Kidney (tissue), 14 donors: ENCODE results near the gene ACOX3. TPM values are rescaled to one million over a fixed set of nuclear protein-coding genes. Genes with fewer than 3 reads are reported as not detected.
"Not testable (repeated sequence)": the region's sequence is repeated elsewhere in the genome, so short reads cannot be mapped to it uniquely, and the experiment has no call there.

ENCODE experiments used
- DNase-seq, 5 donors: peaks; one replicate each; pipeline ENCODE4 v3.0.0-alpha.2; 2013 to 2020
- FAIRE-seq: peaks from 2 replicates; lab custom pipeline; 2012; peaks lifted over from hg19 to GRCh38; lab: Jason Lieb, UNC
- H3K27ac ChIP-seq, 2 donors: one replicate each; pipeline ENCODE4 v1.7.0; 2013; ENCODE audit warnings: low read depth in 2 of 2, low read length in 2 of 2, inconsistent platforms in 1 of 2
- H3K27me3 ChIP-seq: one replicate; pipeline ENCODE4 v1.7.1; 2013; ENCODE audit warnings: low read length, inconsistent platforms; ENCODE audit not compliant: control insufficient read depth, insufficient read depth
- H3K36me3 ChIP-seq, 3 donors: one replicate each; pipeline versions ENCODE4 v1.7.0 to v1.7.1; 2013; ENCODE audit warnings: low read length in 3 of 3, control low read depth in 1 of 3, inconsistent platforms in 1 of 3; ENCODE audit not compliant: insufficient read depth in 3 of 3, control insufficient read depth in 2 of 3
- H3K4me1 ChIP-seq, 3 donors: one replicate each; pipeline versions ENCODE4 v1.7.0 to v1.7.1; 2013; ENCODE audit warnings: low read length in 3 of 3, inconsistent platforms in 1 of 3, low read depth in 1 of 3; ENCODE audit not compliant: control insufficient read depth in 2 of 3, insufficient read depth in 2 of 3
- H3K4me3 ChIP-seq, 3 donors: one replicate each; pipeline versions ENCODE4 v1.7.0 to v1.8.1; 2013; ENCODE audit warnings: low read length in 3 of 3, control low read depth in 1 of 3, inconsistent platforms in 1 of 3
- H3K9ac ChIP-seq, 3 donors: one replicate each; pipeline versions ENCODE4 v1.7.0 to v1.7.1; 2013; ENCODE audit warnings: low read length in 3 of 3, control low read depth in 1 of 3, inconsistent platforms in 1 of 3
- H3K9me3 ChIP-seq, 3 donors: one replicate each; pipeline versions ENCODE4 v1.7.0 to v1.7.1; 2013; ENCODE audit warnings: low read length in 3 of 3, control low read depth in 1 of 3, inconsistent platforms in 1 of 3; ENCODE audit not compliant: control insufficient read depth in 2 of 3, insufficient read depth in 1 of 3
- CTCF ChIP-seq: IDR thresholded peaks from 3 replicates; pipeline ENCODE4 v1.5.1; 2012; ENCODE audit warnings: mild to moderate bottlenecking, moderate library complexity, borderline replicate concordance; ENCODE audit not compliant: insufficient read depth; ENCODE audit errors: extremely low read depth
- intact Hi-C: fragments of 100-400 bp; cut with DNase I; formaldehyde crosslinking; loops from one replicate; pipeline ENCODE4 v1.11.1; 2022
- polyA plus RNA-seq: library from polyadenylated mRNA; stranded (reverse); fragments of 350-450 nt; fragmentation: Illumina TruSeq; extraction: RNeasy Lipid Tissue Mini Kit (QIAGEN cat#74804); gene quantifications from one replicate; pipeline ENCODE4 v1.2.3, GENCODE V29; 2014; ENCODE audit warnings: low read depth, low replicate concordance; ENCODE audit not compliant: insufficient read depth
- total RNA-seq: library from RNA; stranded (reverse); fragmentation: NEBNext Ultra II Directional; extraction: Animal tissue kit (Norgen Biotek cat#: 25700); gene quantifications from one replicate; pipeline ENCODE4 v1.2.1, GENCODE V29; 2021
- donor health status: control.
- donor health status: control.
- donor health status: control.
- donor health status: control.
- donor health status: control.
- donor health status: DM: yes; HTN: yes; CAD: no.
- donor health status: Normal renal cell carcinoma (clear cell type).

ACOX3 gene
- total and polyA plus RNA-seq, 2 donors from 2014 or later = 10.1 to 21.7 TPM

- H3K36me3 ChIP-seq = no peaks in the 10 kb centered on the region
- no peaks in the 10 kb centered on the region for H3K9me3 ChIP-seq
- intact Hi-C loops = no loop called here
- H3K27me3 ChIP-seq = no peaks in the 10 kb centered on the region
- no peak overlapping the region for H3K9ac ChIP-seq
- peaks cover 0 to 2% (median 0%) of the 10 kb centered on the region in 3 donors for H3K4me1 ChIP-seq
- no peak overlapping the region for H3K27ac ChIP-seq
- DNase-seq = peak in 2 of 5 donors; percentile 46 to 48
- no peak for FAIRE-seq
- no peak overlapping the region for H3K4me3 ChIP-seq
- no peak for TF ChIP-seq CTCF
These were observed 89.6 kb downstream of the ACOX3 start for GRCh38 chr4:8350841-8351461.

- H3K9ac ChIP-seq = no peak overlapping the region
- H3K4me1 ChIP-seq = no peaks in the 10 kb centered on the region
- FAIRE-seq (no peak), DNase-seq (peak in 2 of 5 donors; percentile 39 to 52)
- TF ChIP-seq CTCF = no peak
- H3K36me3 ChIP-seq = no peaks in the 10 kb centered on the region
- intact Hi-C loops = no loop called here
- no peaks in the 10 kb centered on the region for H3K9me3 ChIP-seq
- H3K27ac ChIP-seq = no peak overlapping the region
- no peaks in the 10 kb centered on the region for H3K27me3 ChIP-seq
- no peak overlapping the region for H3K4me3 ChIP-seq
These were observed 90.2 kb downstream of the ACOX3 start for GRCh38 chr4:8350352-8350751.

GRCh38 chr4:8349664-8350236 is 90.8 kb downstream of the ACOX3 start:
- TF ChIP-seq CTCF = no peak
- Histone ChIP-seq H3K4me3 (no peak overlapping the region), H3K27ac (no peak overlapping the region), H3K27me3 (no peaks in the 10 kb centered on the region), H3K36me3 (no peaks in the 10 kb centered on the region), H3K9me3 (no peaks in the 10 kb centered on the region), H3K9ac (no peak overlapping the region), H3K4me1 (no peaks in the 10 kb centered on the region)
- intact Hi-C loops = no loop called here
- FAIRE-seq (no peak), DNase-seq (peak in 1 of 5 donors; percentile 30)

GRCh38 chr4:8349236-8349635 is 91.3 kb downstream of the ACOX3 start:
- H3K4me1 ChIP-seq, FAIRE-seq, H3K9me3 ChIP-seq, DNase-seq, H3K27ac ChIP-seq, intact Hi-C loops, H3K36me3 ChIP-seq, H3K9ac ChIP-seq, H3K4me3 ChIP-seq, H3K27me3 ChIP-seq: not testable (repeated sequence)
